Heart right ventricle (tissue), 16 donors: ENCODE data around the gene FUCA2. TPM values are rescaled to one million over a fixed set of nuclear protein-coding genes. Genes with fewer than 3 reads are reported as not detected.
"Not testable (repeated sequence)": the region's sequence is repeated elsewhere in the genome, so short reads cannot be mapped to it uniquely, and the experiment has no call there.

Experiments
- ATAC-seq, 8 donors: fragments of 200-7000 bp; cut with Tn5 transposase; one replicate each; pipeline ENCODE4 v1.9.1; 2020; ENCODE audit warnings: mild to moderate bottlenecking in 8 of 8, moderate library complexity in 8 of 8, moderate number of reproducible peaks in 1 of 8
- DNase-seq, 2 donors: peaks; one replicate each; pipeline ENCODE4 v3.0.0-alpha.2; 2020
- H3K27ac ChIP-seq, 10 donors: fragments of 200-600 bp; sonication (generic) in 2 of 10; one replicate each; pipeline versions ENCODE4 v1.5.0 to v1.8.0; 2020 to 2022; ENCODE audit warnings: mild to moderate bottlenecking in 3 of 10
- H3K27me3 ChIP-seq, 7 donors: fragments of 200-600 bp; one replicate each; pipeline ENCODE4 v1.8.0; 2021 to 2022; ENCODE audit warnings: mild to moderate bottlenecking in 2 of 7
- H3K36me3 ChIP-seq, 9 donors: fragments of 200-600 bp; sonication (generic) in 1 of 9; one replicate each; pipeline versions ENCODE4 v1.5.0 to v1.8.0; 2020 to 2022; ENCODE audit warnings: mild to moderate bottlenecking in 2 of 9
- H3K4me1 ChIP-seq, 9 donors: fragments of 200-600 bp; sonication (generic) in 1 of 9; one replicate each; pipeline versions ENCODE4 v1.5.0 to v1.8.0; 2020 to 2022; ENCODE audit warnings: mild to moderate bottlenecking in 4 of 9
- H3K4me3 ChIP-seq, 10 donors: fragments of 200-600 bp; sonication (generic) in 2 of 10; one replicate each; pipeline versions ENCODE4 v1.5.0 to v1.8.0; 2020 to 2022; ENCODE audit warnings: mild to moderate bottlenecking in 7 of 10, moderate library complexity in 2 of 10
- H3K9me3 ChIP-seq, 11 donors: fragments of 200-600 bp in 10 of 11; sonication (generic) in 2 of 11; one replicate each; pipeline versions ENCODE4 v1.5.0 to v1.8.0; 2013 to 2022; ENCODE audit warnings: mild to moderate bottlenecking in 2 of 11, control low read depth in 1 of 11, moderate library complexity in 1 of 11
- WGBS, 2 donors: extraction: QIAGEN DNeasy Blood & Tissue Kit; methylation state at CpG; one replicate each; pipeline ENCODE4 v1.1.7; 2013; ENCODE audit warnings: inconsistent platforms in 1 of 2; 5-methylcytosine and 5-hydroxymethylcytosine counted together
- intact Hi-C, 10 donors: fragments of 100-400 bp; cut with DNase I; formaldehyde crosslinking; loops; one replicate each; pipeline versions ENCODE4 v1.11.1 to v1.14.2; 2022
- polyA plus RNA-seq, 2 donors: library from polyadenylated mRNA; stranded (reverse); fragments of 200-250 nt; gene quantifications; one replicate each; pipeline ENCODE4 v1.2.3, GENCODE V29; 2013
- total RNA-seq, 10 donors: library from RNA; stranded (reverse); fragmentation: NEBNext Ultra II Directional in 3 of 10; extraction: Animal tissue kit (Norgen Biotek cat#: 25700) in 3 of 10; gene quantifications; one replicate each; pipeline versions ENCODE4 v1.2.1 to v1.2.4, GENCODE V29; 2021 to 2023
- TF ChIP-seq, protein P1 (sequence below), 9 donors: fragments of 200-600 bp; sonication (generic) in 2 of 9; IDR thresholded peaks; one replicate each; pipeline versions ENCODE4 v1.5.0 to v1.8.0; 2021 to 2022; ENCODE audit warnings: antibody characterized with exemption in 9 of 9, mild to moderate bottlenecking in 5 of 9, moderate library complexity in 1 of 9
- donor health status: Arrhythmogenic right ventricular cardiomyopathy.
- donor health status: ischemic (EF 13 %, LVEDD 7.1; RV severe dilation, severe dysfunction).
- donor health status: healthy with polysubstance abuse.
- donor health status: DM: no; HTN: yes; CAD: no.
- donor health status: DM: no; HTN: no; CAD: no.
- donor health status: ischemic (EF 25% LVEDD 6.9; RV normal size, moderate dysfunction).
- donor health status: ischemic (EF 25% LVEDD 5.7; RV mildly dilated, moderate dysfunction).
- donor health status: healthy.
- donor health status: DM: yes; HTN: yes; CAD: no.
- donor health status: Ischemic cardiomyopathy.
- donor health status: ischemic (EF 35%, LVEDD 5.7; RV mildly dilated, moderate dysfunction).
- donor health status: nonischemic (EF 11% LVEDD 7.7; RV severe dilation, severe dysfunction).
- donor health status: DM: yes; HTN: yes; CAD: no.
- donor health status: PGD.
- donor health status: ischemic (EF 29% LVEDD 5.4; RV normal size, mild dysfunction).
- donor health status: nonischemic (EF 23%, LVEDD 6.1; RV moderate dilation, normal function).

Gene FUCA2
- total and polyA plus RNA-seq, 12 donors = 24.1 to 63.4 (median 40.1) TPM

DNA sequence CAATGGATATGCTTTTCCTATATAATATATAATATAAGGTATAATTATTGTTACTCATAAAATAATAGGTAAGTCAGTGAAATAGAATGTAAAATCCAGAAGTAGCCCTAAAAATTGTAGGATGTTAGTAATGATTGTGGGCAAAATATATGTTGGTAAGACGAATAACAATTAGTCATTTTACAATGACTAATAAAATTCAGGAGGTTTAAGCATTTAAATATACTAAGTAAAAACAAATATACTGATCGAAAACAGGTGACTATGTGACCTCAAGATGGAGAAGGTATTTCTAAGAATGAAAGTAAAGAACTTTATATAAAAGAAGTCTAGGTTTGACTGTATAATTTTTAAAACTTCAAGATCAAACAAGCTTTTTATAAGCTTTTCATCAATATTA, 28.9 kb downstream of the FUCA2 start:
- intact Hi-C loops = no loop called here
- Histone ChIP-seq H3K4me3 (no peak overlapping the region), H3K27ac (no peak overlapping the region), H3K27me3 (no peaks in the 10 kb centered on the region), H3K4me1 (no peaks in the 10 kb centered on the region), H3K9me3 (no peaks in the 10 kb centered on the region), H3K36me3 (peaks cover 0 to 61% (median 2%) of the 10 kb centered on the region in 9 donors)
- TF ChIP-seq, protein P1, sequence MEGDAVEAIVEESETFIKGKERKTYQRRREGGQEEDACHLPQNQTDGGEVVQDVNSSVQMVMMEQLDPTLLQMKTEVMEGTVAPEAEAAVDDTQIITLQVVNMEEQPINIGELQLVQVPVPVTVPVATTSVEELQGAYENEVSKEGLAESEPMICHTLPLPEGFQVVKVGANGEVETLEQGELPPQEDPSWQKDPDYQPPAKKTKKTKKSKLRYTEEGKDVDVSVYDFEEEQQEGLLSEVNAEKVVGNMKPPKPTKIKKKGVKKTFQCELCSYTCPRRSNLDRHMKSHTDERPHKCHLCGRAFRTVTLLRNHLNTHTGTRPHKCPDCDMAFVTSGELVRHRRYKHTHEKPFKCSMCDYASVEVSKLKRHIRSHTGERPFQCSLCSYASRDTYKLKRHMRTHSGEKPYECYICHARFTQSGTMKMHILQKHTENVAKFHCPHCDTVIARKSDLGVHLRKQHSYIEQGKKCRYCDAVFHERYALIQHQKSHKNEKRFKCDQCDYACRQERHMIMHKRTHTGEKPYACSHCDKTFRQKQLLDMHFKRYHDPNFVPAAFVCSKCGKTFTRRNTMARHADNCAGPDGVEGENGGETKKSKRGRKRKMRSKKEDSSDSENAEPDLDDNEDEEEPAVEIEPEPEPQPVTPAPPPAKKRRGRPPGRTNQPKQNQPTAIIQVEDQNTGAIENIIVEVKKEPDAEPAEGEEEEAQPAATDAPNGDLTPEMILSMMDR (IDR thresholded peaks at IDR 0.05) = no peak
- no peak for DNase-seq
- 74 to 95% methylated on average over 2 of the region's 2 CpGs for WGBS, 2 donors
- no peak for ATAC-seq

DNA sequence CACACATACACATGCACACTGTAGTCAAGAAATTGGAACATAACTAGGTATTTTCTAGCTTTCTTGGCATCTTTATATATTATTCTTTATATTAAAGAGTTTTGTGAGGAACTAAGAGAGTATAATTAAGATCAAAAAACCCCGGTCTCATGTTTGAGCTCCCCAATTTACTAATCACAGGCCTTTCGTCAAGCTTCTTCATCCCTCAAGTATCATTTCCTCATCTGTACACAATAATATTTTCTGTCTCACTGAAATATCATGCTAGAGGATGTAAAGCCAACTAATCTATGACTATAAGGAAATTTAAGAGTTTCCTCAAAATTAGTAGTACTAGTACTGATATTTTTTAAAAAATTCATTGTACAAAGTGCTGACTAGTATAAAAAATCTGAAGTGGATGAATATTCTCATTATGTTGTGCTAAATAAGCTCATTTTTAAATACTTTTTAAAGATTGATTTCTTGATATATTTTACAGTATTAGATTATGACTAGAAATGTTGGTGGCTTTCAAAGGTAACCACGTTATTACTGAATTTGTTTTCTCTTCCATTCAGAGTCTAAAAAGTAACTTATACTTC, 32.9 kb downstream of the FUCA2 start:
- WGBS, 2 donors = 89 to 96% methylated on average over 3 of the region's 3 CpGs
- H3K36me3 ChIP-seq = peaks cover 0 to 79% (median 17%) of the 10 kb centered on the region in 9 donors
- no peak overlapping the region for H3K4me3 ChIP-seq
- no peak for DNase-seq
- no peak overlapping the region for H3K27ac ChIP-seq
- no peaks in the 10 kb centered on the region for H3K9me3 ChIP-seq
- H3K27me3 ChIP-seq = no peaks in the 10 kb centered on the region
- no peaks in the 10 kb centered on the region for H3K4me1 ChIP-seq
- no peak for ATAC-seq
- TF ChIP-seq, protein P1 (IDR thresholded peaks at IDR 0.05) = no peak
- intact Hi-C loops = no loop called here

DNA sequence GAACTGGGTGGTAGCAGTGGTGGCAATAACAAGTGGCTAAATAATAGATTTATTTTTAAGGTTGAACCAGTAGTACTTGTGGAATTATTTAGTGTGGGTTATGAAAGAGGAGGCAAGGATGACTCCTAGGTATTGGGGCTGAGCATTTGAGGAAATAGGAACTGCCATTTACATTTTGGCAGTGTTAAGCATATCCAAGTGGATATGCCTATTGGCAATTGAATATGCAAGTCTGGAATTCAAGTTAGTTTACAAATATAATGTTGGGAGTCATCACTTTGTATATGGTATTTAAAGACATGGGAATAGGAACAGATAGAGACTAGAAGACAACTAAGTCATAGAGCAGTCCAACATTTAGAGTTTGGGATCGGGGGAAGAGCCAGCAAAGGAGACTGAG, 35.0 kb downstream of the FUCA2 start:
- no peak overlapping the region for H3K4me3 ChIP-seq
- H3K9me3 ChIP-seq = no peaks in the 10 kb centered on the region
- ATAC-seq (no peak), DNase-seq (no peak)
- no peaks in the 10 kb centered on the region for H3K4me1 ChIP-seq
- WGBS, 2 donors = 94 to 98% methylated on average over 1 of the region's 1 CpG
- intact Hi-C loops = no loop called here
- TF ChIP-seq, protein P1 (IDR thresholded peaks at IDR 0.05) = no peak
- peaks cover 0 to 93% (median 26%) of the 10 kb centered on the region in 9 donors for H3K36me3 ChIP-seq
- H3K27me3 ChIP-seq = no peaks in the 10 kb centered on the region
- no peak overlapping the region for H3K27ac ChIP-seq

DNA sequence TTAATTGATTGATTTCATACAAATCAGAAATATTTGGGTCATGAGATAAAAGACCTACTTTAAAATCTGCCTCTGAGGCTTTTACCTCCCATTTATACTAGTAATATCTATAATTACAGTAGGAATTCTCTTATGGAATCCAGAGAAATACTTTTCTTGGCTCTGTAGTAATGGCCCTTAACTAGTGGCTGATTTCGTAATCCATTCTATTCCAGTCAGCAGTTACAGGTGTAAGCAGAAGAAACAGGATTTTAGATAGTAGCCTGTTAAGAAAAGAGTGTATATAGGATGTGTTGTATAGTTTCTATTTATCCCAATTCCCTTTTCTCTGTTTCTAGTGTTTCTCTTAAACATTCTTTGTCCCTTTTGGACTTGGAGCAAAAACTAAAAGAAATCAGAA, 39.7 kb downstream of the FUCA2 start:
- ATAC-seq (no peak), DNase-seq (no peak)
- intact Hi-C loops = no loop called here
- Histone ChIP-seq H3K4me3 (no peak overlapping the region), H3K36me3 (peaks cover 0 to 72% (median 25%) of the 10 kb centered on the region in 9 donors), H3K27ac (no peak overlapping the region), H3K9me3 (no peaks in the 10 kb centered on the region), H3K4me1 (no peaks in the 10 kb centered on the region), H3K27me3 (no peaks in the 10 kb centered on the region)
- TF ChIP-seq, protein P1 (IDR thresholded peaks at IDR 0.05) = no peak
- WGBS, 2 donors = 97% methylated on average over 1 of the region's 1 CpG

DNA sequence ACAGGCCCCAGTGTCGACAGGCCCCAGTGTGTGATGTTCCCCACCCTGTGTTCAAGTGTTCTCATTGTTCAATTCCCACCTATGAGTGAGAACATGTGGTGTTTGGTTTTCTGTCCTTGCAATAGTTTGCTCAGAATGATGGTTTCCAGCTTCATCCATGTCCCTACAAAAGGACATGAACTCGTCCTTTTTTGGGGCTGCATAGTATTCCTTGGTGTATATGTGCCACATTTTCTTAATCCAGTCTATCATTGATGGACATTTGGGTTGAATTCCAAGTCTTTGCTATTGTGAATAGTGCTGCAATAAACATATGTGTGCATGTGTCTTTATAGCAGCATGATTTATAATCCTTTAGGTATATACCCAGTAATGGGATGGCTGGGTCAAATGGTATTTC, 42.7 kb downstream of the FUCA2 start:
- ATAC-seq, H3K4me1 ChIP-seq, H3K27me3 ChIP-seq, H3K27ac ChIP-seq, H3K4me3 ChIP-seq, intact Hi-C loops, DNase-seq, H3K9me3 ChIP-seq: not testable (repeated sequence)
- WGBS, 2 donors = 92 to 98% methylated on average over 2 of the region's 2 CpGs
- H3K36me3 ChIP-seq = peaks cover 0 to 70% (median 10%) of the 10 kb centered on the region in 9 donors
